ENCODE measurements around the gene HDGFL2. TPM values are rescaled to one million over a fixed set of nuclear protein-coding genes. Genes with fewer than 3 reads are reported as not detected.
A peak's percentile ranks its signal among the peaks of the same experiment; 100 is the strongest.

Gene HDGFL2
- total RNA-seq, 1 experiment from 2014 or later = 65.9 TPM

DNA sequence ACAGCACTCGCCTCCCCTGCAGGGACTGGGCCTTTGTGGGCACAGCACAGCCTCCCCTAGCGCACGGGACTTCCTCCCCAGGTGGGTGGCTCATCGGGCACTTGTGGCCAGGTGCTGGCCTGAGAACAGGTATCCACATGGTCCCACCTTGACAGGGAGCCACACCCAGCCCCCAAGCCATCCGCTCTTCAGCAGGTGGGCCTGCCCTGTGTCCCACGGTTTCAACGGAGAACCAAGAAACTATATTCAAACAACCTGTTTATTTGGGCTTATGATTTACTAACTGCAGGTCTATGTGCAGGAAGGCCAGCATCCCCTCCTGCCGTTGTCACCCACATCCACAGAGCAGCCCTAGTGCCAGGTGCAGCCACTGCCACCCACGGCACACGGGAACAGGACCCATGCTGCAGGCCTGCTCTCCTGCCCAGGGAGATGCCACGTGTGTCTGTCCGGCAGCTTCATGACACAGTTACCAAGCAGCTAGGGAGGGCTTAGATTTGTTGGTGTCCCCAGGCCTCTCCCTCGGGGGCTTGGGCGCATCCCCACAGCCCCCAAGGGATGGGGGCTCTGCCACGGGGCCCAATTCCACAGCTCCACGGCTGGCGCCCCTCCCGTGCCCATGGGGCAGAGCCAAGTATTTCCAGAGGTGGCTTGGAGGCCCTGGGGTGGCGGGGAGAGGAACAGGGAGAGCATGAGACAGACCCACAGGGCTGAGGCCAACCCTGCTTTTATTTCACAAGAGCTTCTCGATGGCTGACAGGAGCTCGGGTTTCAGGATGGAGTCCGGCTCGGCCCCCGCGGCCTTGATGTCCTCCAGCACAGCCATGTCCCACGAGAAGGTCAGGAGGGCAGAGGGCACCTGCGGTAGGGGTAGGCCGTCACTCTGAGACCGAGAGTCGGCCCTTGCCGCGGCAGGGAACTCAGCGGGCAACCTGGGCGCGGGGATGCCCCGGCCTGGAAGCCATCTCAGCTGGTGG lies 27.0 kb upstream of the HDGFL2 start:
- DNase-seq (ENCODE audit: low read depth) = peak; percentile 24

- DNase-seq (ENCODE audit: low read depth) = no peak
These were observed 26.0 kb upstream of the HDGFL2 start for GRCh38 chr19:4445963-4446703.

GRCh38 chr19:4446704-4447200 lies 25.3 kb upstream of the HDGFL2 start:
- DNase-seq (ENCODE audit: low read depth) = no peak

DNA sequence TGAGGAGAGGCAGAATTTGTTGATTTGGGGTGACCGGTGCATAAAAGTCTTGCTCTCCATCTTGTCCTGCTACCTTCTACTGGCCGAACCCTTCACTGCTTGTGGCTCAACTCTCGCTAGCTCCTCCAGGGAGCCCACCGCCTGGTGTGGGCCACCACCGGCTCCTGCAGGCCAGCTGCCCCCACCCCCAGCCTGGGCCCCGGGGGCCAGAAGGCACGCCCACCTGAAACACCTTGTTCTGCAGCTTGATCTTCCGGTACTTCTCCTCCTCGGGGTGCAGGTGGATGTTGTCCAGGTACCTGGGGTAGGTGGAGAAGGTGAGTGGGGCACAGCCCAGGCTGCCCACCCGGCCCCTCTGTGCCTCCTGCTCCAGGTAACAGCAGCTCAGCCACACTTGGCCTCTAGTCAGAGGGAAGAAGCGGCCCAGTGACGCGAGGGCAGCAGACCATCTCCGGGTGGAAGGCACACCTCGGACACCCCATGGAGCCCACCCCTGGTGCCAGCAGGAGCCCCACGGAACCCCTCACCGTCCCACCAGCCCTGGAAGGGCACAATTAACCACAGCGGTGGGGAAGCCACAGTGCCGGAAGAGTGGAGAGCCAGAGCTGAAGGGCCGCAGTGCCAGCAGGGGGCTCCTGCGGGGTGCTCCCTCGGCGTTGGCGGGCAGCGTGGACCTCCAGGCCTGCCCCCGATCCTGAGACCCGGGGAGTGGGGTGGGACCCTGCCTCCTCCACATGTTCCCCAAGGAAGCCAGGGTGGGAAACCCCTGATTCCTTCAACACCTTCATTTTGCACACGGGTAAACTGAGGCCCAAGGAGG lies 24.6 kb upstream of the HDGFL2 start:
- no peak for DNase-seq (ENCODE audit: low read depth)

DNA sequence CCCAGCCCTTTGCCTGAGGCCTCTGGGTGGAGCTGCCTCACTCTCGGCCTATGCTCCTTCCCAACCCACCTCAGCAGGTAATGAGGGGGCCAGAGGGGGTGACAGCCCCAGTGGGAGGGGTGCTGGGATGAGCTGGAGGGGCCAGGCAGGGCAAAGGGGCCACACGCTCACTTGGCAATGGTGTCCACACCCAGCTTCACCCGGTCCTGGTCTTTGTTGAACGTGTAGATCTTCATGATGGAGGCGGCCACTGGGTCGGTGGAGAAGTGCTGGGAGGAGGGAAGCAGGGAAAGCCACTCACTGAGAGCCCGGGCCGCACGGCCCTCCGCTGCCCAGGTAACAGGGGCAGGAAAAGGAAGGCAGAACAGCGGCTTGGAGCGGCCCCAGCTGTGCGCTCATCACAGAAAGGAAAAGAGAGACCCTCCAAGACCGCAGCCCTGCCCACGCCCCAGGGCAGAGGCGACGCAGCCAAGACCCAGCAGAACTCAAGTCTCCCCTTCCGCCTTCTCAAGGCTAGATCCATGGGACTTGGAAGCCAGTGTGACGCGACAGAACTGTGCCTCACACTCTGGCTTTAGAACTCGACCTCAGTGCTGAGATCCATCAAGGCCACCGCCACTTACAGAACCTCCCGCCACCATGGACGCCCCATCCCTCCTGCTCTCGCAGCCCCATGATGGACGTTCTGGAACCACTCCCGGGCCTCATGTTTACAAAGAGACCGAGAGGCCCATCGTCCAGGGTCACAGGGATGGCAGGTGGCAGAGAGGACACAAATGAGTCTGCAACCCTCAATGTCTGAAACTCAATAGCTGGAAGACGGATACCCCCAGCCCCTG lies 23.7 kb upstream of the HDGFL2 start:
- no peak for DNase-seq (ENCODE audit: low read depth)

DNA sequence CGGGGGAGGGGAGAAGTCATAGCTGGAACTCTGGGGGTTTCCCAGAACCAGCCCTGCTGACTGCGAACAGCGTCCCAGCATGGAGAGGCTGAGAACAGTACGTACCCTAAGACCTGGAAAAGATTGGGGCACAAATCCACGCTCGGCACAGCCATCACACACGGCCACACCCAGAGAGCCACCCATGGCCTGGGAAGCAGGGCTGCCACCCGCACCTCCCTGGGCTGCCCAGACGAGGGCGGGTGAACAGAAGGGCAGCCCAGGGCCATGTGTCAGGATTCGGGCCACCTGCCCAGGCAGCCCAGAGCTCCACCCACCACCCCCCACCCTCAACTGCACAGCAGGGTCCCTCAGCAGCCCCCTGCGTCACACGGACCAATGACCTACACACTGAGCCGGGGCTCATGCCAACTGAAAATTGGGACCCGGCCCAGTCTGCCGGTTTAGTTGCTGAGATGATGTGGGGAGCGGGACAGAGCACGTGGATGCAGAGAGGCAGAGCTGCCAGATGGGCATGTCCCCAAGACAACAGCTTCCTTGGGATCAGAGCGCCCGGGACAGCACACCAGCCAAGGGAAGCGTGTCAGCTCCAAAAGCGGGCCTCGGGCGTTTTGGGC lies 23.0 kb upstream of the HDGFL2 start:
- DNase-seq (ENCODE audit: low read depth) = no peak

DNA sequence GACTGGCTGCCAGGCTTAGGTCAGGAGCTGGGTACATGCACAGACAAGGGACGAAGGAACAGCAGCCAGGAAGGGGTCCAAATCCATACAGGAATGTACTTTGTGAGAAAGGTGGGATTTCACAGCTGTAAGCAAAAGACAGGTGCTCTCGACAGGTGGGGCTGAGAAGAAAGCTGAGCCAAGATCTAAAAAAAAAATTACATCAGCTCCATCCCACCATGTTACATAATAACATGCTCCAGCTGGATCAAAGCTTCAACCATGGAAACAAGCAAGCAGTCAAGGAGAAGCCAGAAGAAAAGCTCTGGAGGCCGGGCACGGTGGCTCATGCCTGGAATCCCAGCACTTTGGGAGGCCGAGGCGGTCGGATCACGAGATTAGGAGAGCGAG lies 22.5 kb upstream of the HDGFL2 start:
- no peak for DNase-seq (ENCODE audit: low read depth)

GRCh38 chr19:4452230-4452990 lies 19.7 kb upstream of the HDGFL2 start:
- no peak for DNase-seq (ENCODE audit: low read depth)

DNA sequence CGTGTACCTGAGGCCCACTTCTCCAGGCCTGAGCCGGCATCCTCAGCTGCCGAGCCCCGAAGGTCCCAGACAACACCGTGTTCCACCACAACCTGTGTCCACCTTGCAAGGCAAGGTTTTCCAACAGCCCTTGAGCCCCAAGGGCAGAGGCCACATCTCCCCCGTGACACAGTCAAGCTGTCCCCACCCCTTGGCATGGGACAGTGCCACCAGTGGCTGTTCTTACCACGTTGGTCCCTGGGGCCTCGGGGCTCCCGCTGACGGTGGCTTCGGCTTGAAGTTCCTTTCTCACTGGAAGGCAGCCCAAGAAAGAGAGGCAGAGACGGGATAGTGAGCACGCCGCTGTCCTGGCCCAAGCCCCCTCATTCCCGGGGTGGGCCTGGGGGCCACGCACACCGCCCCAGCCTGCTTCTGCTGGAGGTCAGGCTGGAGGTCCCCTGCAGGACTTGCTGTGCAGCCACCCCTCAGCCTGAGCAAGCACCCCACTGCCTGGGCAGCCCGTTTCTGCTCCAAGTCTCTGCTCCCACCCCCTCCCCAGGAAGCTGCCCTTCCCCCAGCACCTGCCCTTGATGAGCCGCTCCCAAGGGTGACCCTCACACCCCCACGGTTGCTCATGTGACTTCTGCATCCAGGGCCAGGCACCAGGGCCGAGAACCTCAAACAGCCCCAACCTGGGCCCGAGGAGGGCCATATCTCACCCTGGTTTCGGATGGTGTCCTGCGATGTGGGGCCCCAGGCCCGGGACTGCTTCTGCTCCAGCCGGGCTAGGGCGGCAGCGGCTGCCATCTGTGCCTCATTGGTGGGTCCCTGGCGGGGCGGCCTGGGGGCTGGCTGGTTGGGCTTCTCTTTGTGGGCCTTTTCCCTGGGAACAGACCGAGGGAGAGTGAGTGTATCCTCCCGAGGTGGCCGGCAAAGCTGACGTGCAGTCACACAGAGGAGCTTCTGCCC lies 18.6 kb upstream of the HDGFL2 start:
- no peak for DNase-seq (ENCODE audit: low read depth)

DNA sequence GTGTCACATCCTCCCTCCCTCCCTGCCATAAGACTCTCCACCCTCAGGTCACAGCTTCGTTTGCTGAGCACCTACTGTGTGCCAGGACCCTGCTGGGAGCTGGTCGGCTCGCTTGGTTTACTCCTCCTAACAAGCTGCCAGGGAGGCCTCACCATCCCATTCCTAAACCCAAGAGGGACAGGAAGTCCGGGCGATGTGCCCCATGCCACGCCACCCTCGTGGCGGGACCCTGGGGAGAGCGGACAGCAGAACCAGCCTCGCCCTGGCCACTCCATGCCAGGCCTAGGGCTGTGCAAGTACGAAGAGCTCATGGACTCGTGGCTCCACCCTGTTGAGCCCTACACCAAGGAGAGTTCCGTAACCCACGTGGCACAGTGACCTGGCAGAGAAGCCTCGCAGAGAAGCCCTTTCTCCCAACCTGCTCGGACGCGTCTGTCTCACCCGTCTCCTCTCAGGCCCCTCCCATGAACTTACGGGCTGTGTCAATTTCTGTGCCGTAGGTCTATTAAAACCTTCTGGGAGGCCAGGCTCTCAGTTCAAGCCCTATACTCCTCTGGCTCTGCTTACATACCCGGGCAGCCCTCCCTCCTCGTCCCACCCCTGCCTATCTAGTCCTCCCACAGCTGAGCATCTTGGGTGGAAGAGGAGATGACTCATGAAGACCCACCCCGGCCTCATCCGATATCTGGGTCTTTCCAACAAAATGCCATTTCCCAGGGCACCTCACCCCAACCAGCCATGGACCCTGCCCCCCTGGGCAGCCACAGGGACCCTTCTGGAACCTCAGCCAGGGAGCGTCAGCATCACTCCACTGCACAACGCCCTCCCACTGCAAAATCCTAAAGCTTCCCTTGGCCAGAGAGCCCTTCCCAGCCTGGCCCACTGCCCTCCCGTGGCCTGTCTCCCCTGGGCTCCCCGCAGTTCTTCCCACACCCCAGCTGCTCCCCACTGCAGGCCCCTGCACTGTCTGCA lies 17.1 kb upstream of the HDGFL2 start:
- peak; percentile 51 for DNase-seq (ENCODE audit: low read depth)

- DNase-seq (ENCODE audit: low read depth) = peak; percentile 81
These were observed 16.2 kb upstream of the HDGFL2 start for GRCh38 chr19:4455719-4456475.

- DNase-seq (ENCODE audit: low read depth) = peak; percentile 68
These were observed 15.6 kb upstream of the HDGFL2 start for GRCh38 chr19:4456476-4456842.

- DNase-seq (ENCODE audit: low read depth) = peak; percentile 39
These were observed 15.0 kb upstream of the HDGFL2 start for GRCh38 chr19:4456843-4457653.

DNA sequence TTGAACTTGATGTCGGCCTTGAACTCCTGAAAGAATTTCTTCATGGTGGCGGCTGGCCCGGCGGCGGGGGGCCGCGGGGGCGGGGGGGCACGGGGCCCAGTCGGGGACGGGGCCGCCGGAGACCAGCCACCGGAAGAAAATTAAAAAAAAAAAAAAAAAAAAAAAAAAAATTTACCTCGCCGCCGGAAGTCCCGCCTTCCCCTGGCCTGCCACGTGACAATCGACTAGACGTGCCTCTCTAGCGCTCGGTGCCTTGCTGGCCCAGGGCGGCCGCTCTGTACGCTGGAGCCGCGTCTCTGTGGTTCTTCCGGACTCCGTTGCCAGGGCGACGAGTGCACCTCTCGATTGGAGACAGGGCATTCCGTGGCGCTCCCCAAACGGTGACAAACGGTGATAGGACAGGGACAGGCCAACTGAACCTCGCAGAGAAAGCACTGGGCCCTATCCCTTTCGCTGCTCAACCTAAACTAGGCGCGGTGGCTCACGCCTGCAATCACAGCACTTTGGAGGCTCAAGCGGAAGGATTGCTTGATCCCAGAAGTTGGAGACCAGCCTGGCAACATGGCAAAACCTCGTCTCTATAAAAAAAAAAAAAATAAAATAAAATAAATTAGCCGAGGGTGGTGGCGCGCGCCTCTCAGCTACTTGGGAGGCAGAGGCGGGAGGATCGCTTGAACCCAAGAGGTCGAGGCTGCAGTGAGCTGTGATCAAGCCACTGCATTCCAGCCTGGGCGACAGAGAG lies 14.3 kb upstream of the HDGFL2 start, which contains the start of gene UBXN6:
UBXN6 (minus strand) TSS at position 141 of the 742 bp plus-strand sequence; CDS start at position 44, 97 bp downstream.
- peak; percentile 97 for DNase-seq (ENCODE audit: low read depth)
